A204.1 (cell line): ENCODE measurements around the gene MMS19.
"Not testable (repeated sequence)": the region's sequence is repeated elsewhere in the genome, so short reads cannot be mapped to it uniquely, and the experiment has no call there.

Source experiments
- FAIRE-seq: peaks from 2 replicates; lab custom pipeline; 2012; peaks lifted over from hg19 to GRCh38; lab: Jason Lieb, UNC

Gene MMS19

GRCh38 chr10:97425964-97426775 lies 72.1 kb downstream of the MMS19 start, which contains the start of gene PGAM1:
Gene PGAM1, plus strand, starts transcription at chr10:97426191. Its CDS starts 117 bp downstream, at chr10:97426308.
- no peak for FAIRE-seq

GRCh38 chr10:97423757-97424098 lies 74.5 kb downstream of the MMS19 start:
- not testable (repeated sequence) for FAIRE-seq

GRCh38 chr10:97416565-97416964 lies 81.7 kb downstream of the MMS19 start:
- no peak for FAIRE-seq

GRCh38 chr10:97412891-97413304 lies 85.3 kb downstream of the MMS19 start:
- FAIRE-seq, result no peak

GRCh38 chr10:97411406-97411805 lies 86.8 kb downstream of the MMS19 start:
- FAIRE-seq, result no peak

GRCh38 chr10:97408496-97408992 lies 89.7 kb downstream of the MMS19 start:
- no peak for FAIRE-seq
